Measurements from ENCODE around the gene C19orf47.

The C19orf47 gene

DNA sequence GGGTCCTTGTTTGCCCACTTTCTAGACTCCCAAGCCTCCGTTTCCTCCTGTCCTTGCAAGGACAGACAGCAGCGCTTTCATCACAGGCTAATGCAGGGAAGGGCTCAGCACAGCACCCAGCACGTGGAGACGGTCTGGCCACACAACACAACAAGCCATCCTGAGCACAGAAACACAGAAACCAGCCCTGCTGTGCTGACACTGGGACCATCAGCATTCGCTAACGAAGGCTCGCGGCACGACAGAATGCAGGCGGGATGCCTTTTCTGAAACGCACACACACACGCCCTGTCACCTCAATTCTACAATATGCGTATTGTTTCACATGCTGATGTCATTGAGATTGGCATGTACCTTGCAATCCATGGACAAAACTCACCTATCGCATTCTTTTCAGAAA lies 75.9 kb downstream of the C19orf47 start:
- intact Hi-C loops (cut with DNase I), result no loop called here
- DNase-seq, result peak in 2 of 10 donors; percentile 66 to 68

DNA sequence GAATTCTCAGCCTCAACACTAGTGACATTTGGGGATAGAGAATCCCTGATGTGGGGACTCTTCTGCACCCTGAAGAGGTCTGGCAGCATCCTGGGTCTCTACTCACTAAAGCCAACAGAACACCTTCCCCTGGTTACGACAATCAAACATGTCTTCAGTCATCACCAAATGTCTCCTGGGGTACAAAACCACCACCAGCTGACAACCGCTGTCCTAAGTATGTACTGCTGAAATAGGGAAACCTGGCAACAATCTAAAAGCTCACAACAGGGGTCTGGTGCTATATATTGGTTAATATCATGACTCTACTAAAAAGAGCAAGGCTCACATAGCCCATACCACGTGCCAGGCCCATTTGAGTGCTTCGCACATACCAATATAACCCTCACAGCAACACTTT lies 76.5 kb downstream of the C19orf47 start:
- intact Hi-C loops (cut with DNase I), result no loop called here

GRCh38 chr19:40270362-40271089 lies 77.7 kb downstream of the C19orf47 start:
- peak in 8 of 10 donors; percentile 65 to 96 (median 72) for DNase-seq
- intact Hi-C loops (cut with DNase I), result no loop called here

More for the DNA sequence above, 76.5 kb downstream of the C19orf47 start:
- no peak for DNase-seq
